Keratinocyte (primary cell): ENCODE results near the gene EBF3. TPM values are rescaled to one million over a fixed set of nuclear protein-coding genes. Genes with fewer than 3 reads are reported as not detected.

Experiments
- DNase-seq: peaks from one replicate; pipeline ENCODE4 v3.0.0-alpha.2; 2011; ENCODE audit warnings: low read depth, missing footprints, low spot score
- FAIRE-seq: peaks from 2 replicates; lab custom pipeline; 2011; peaks lifted over from hg19 to GRCh38; lab: Jason Lieb, UNC
- H2AFZ ChIP-seq: 2 replicates; pipeline ENCODE4 v1.6.0; 2012; ENCODE audit warnings: low read length, control low read depth, inconsistent platforms; ENCODE audit not compliant: control insufficient read depth
- H3K27ac ChIP-seq: 2 replicates; pipeline ENCODE4 v1.5.1; 2011; ENCODE audit warnings: low read length; ENCODE audit not compliant: control insufficient read depth, insufficient read depth
- H3K27me3 ChIP-seq: 3 replicates; pipeline ENCODE4 v1.6.0; 2011; ENCODE audit warnings: low read length; ENCODE audit not compliant: control insufficient read depth, insufficient read depth; ENCODE audit errors: extremely low read depth
- H3K36me3 ChIP-seq, 2 experiments: 2 replicates in 1 of 2; 3 replicates in 1 of 2; pipeline ENCODE4 v1.5.1; 2011; ENCODE audit warnings: low read length in 2 of 2, mild to moderate bottlenecking in 1 of 2; ENCODE audit not compliant: control insufficient read depth in 2 of 2, insufficient read depth in 2 of 2; ENCODE audit errors: extremely low read depth in 1 of 2
- H3K4me1 ChIP-seq: 3 replicates; pipeline ENCODE4 v1.5.1; 2011; ENCODE audit warnings: low read length; ENCODE audit not compliant: control insufficient read depth, insufficient read depth; ENCODE audit errors: extremely low read depth
- H3K4me2 ChIP-seq: 3 replicates; pipeline ENCODE4 v1.6.0; 2011; ENCODE audit warnings: low read depth, low read length; ENCODE audit not compliant: control insufficient read depth, insufficient read depth; ENCODE audit errors: extremely low read depth
- H3K4me3 ChIP-seq, 3 experiments: fragments of 200-600 bp in 1 of 3; sonication (generic) in 1 of 3; 2 replicates in 2 of 3; 3 replicates in 1 of 3; pipeline ENCODE4 v1.5.1; 2011 to 2016; ENCODE audit warnings: low read length in 3 of 3, mild to moderate bottlenecking in 3 of 3, control low read depth in 2 of 3, inconsistent platforms in 1 of 3, low read depth in 1 of 3, mixed read lengths in 1 of 3, mixed run types in 1 of 3, moderate library complexity in 1 of 3; ENCODE audit not compliant: control insufficient read depth in 2 of 3, insufficient read depth in 2 of 3; ENCODE audit errors: extremely low read depth in 1 of 3
- H3K79me2 ChIP-seq: 2 replicates; pipeline ENCODE4 v1.6.0; 2012; ENCODE audit warnings: low read length; ENCODE audit not compliant: control insufficient read depth, insufficient read depth
- H3K9ac ChIP-seq: 3 replicates; pipeline ENCODE4 v1.6.0; 2011; ENCODE audit warnings: low read length; ENCODE audit not compliant: control insufficient read depth, insufficient read depth; ENCODE audit errors: extremely low read depth
- H3K9me1 ChIP-seq: 3 replicates; pipeline ENCODE4 v1.6.0; 2011; ENCODE audit warnings: low read length; ENCODE audit not compliant: control insufficient read depth, insufficient read depth; ENCODE audit errors: extremely low read depth
- H3K9me3 ChIP-seq: 2 replicates; pipeline ENCODE4 v1.5.1; 2012; ENCODE audit warnings: low read depth, low read length; ENCODE audit not compliant: control insufficient read depth
- H4K20me1 ChIP-seq: 3 replicates; pipeline ENCODE4 v1.6.0; 2011; ENCODE audit warnings: low read length; ENCODE audit not compliant: control insufficient read depth, insufficient read depth; ENCODE audit errors: extremely low read depth
- EZH2 ChIP-seq: IDR thresholded peaks from one replicate; pipeline ENCODE4 v1.6.1; 2012; ENCODE audit warnings: inconsistent platforms, mild to moderate bottlenecking, low read length, moderate library complexity
- dilution Hi-C: fragments of 300-500 bp; cut with MboI; formaldehyde crosslinking; loops from one replicate; pipeline ENCODE4 v1.7.0; 2020; ENCODE audit warnings: low sequenced_read_pairs; ENCODE audit not compliant: extremely low pct_ligation_motif_present
- polyA plus RNA-seq, 5 experiments: library from polyadenylated mRNA; depleted of rRNA in 3 of 5; stranded (reverse) in 3 of 5; stranded (forward) in 1 of 5; unstranded in 1 of 5; fragments of >200 nt; gene quantifications; 1 replicate in 1 of 5; 2 replicates in 3 of 5; 3 replicates in 1 of 5; pipeline versions ENCODE4 v1.2.1 to v1.2.3, GENCODE V29; 2011 to 2012; ENCODE audit warnings: missing spikeins in 2 of 5, low read depth in 1 of 5, low replicate concordance in 1 of 5
- TF ChIP-seq, protein P1 (sequence below), 3 experiments: IDR thresholded peaks in 1 of 3; conservative IDR thresholded peaks in 1 of 3; optimal IDR thresholded peaks in 1 of 3; 2 replicates in 2 of 3; 3 replicates in 1 of 3; pipeline versions ENCODE3 to v1.5.1; 2011; ENCODE audit warnings: low read length in 3 of 3, mild to moderate bottlenecking in 3 of 3, moderate library complexity in 2 of 3, control low read depth in 1 of 3, inconsistent platforms in 1 of 3; ENCODE audit not compliant: insufficient read depth in 2 of 3; ENCODE audit errors: extremely low read depth in 1 of 3

The EBF3 gene
- polyA plus RNA-seq, 1 donor (not counting 4 experiments of a cell fraction or from before 2014, with no cell fraction given): not detected

DNA sequence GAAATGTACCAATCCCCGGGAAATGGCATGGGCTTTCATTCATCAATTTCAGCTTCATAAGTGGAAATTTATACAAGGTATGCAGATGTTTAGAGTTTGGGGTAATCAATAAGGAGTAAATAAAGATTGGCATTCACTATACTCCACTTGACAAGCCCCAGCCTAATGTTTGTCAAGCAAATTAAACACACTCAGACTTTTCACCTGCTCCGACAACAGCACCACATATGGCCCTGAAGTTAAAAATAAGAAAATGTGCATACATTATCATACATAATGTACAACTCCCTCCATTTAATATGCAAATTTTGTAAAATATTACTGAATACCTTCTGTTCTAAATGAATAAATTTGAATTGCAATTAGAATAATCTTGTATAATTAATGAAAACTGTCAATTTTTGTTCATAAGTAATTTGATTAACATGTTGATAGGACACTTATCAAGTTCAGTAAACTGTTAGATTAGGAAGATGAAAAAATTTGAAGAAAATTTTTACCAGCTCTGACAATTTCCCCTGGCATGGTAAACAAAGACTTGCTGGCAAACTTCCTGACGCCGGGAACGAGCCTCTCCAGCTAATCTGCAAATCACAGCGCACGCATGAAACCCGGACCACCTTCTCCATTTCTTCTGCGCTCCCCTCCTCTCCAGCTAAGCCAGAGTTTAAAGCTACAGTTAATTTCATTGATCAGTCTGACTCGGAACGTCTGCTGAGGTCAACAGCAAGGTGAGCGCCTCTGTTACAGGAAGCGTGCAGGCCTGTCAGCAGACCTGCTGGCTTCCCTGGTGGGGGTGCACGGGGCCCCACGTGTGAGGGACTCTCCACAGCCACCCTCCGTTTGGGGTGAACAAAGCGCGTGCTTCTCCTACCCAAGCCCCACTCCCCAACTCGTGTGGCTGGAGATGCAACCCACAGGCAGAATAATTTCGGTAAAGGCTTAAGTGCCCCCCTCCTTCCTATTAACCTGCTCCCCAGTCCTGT is 70.7 kb downstream of the EBF3 start:
- no peaks in the 10 kb centered on the region for H3K36me3 ChIP-seq
- H3K9me1 ChIP-seq: no peaks in the 10 kb centered on the region
- no peak overlapping the region for H3K27ac ChIP-seq
- H3K4me2 ChIP-seq: no peak overlapping the region
- TF ChIP-seq, protein P1, sequence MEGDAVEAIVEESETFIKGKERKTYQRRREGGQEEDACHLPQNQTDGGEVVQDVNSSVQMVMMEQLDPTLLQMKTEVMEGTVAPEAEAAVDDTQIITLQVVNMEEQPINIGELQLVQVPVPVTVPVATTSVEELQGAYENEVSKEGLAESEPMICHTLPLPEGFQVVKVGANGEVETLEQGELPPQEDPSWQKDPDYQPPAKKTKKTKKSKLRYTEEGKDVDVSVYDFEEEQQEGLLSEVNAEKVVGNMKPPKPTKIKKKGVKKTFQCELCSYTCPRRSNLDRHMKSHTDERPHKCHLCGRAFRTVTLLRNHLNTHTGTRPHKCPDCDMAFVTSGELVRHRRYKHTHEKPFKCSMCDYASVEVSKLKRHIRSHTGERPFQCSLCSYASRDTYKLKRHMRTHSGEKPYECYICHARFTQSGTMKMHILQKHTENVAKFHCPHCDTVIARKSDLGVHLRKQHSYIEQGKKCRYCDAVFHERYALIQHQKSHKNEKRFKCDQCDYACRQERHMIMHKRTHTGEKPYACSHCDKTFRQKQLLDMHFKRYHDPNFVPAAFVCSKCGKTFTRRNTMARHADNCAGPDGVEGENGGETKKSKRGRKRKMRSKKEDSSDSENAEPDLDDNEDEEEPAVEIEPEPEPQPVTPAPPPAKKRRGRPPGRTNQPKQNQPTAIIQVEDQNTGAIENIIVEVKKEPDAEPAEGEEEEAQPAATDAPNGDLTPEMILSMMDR (optimal IDR thresholded peaks at IDR 0.05 in 1 of 3, IDR thresholded peaks at IDR 0.05 in 1 of 3, conservative IDR thresholded peaks at IDR 0.05 in 1 of 3; ENCODE audit: extremely low read depth in 1 of 3, insufficient read depth in 2 of 3, low read length in 3 of 3): no peak
- TF ChIP-seq EZH2: no peak
- no peaks in the 10 kb centered on the region for H3K79me2 ChIP-seq
- no peak overlapping the region for H2AFZ ChIP-seq
- H3K4me3 ChIP-seq: no peak overlapping the region
- H3K4me1 ChIP-seq: no peaks in the 10 kb centered on the region
- DNase-seq (no peak), FAIRE-seq (no peak)
- H3K9ac ChIP-seq: no peak overlapping the region
- dilution Hi-C loops: no loop called here
- H3K27me3 ChIP-seq: no peaks in the 10 kb centered on the region
- no peaks in the 10 kb centered on the region for H3K9me3 ChIP-seq
- no peaks in the 10 kb centered on the region for H4K20me1 ChIP-seq

GRCh38 chr10:129892548-129893052 is 71.5 kb downstream of the EBF3 start:
- FAIRE-seq (no peak), DNase-seq (no peak)
- no peaks in the 10 kb centered on the region for H3K4me1 ChIP-seq
- no peaks in the 10 kb centered on the region for H3K9me3 ChIP-seq
- TF ChIP-seq, protein P1 (optimal IDR thresholded peaks at IDR 0.05 in 1 of 3, IDR thresholded peaks at IDR 0.05 in 1 of 3, conservative IDR thresholded peaks at IDR 0.05 in 1 of 3; ENCODE audit: extremely low read depth in 1 of 3, insufficient read depth in 2 of 3, low read length in 3 of 3): no peak
- H3K27me3 ChIP-seq: no peaks in the 10 kb centered on the region
- H2AFZ ChIP-seq: no peak overlapping the region
- no peak overlapping the region for H3K27ac ChIP-seq
- no peaks in the 10 kb centered on the region for H4K20me1 ChIP-seq
- H3K4me3 ChIP-seq: no peak overlapping the region
- H3K9me1 ChIP-seq: no peaks in the 10 kb centered on the region
- H3K9ac ChIP-seq: no peak overlapping the region
- no peaks in the 10 kb centered on the region for H3K36me3 ChIP-seq
- H3K4me2 ChIP-seq: no peak overlapping the region
- H3K79me2 ChIP-seq: no peaks in the 10 kb centered on the region
- dilution Hi-C loops: no loop called here
